H9 (cell line): ENCODE data around the gene ERC2. TPM values are rescaled to one million over a fixed set of nuclear protein-coding genes. Genes with fewer than 3 reads are reported as not detected.
A peak's percentile ranks its signal among the peaks of the same experiment; 100 is the strongest.

Experiments
- DNase-seq: peaks from one replicate; pipeline ENCODE4 v3.0.0-alpha.2; 2017
- H2AFZ ChIP-seq: one replicate; pipeline ENCODE4 v1.6.1; 2013; ENCODE audit warnings: mild to moderate bottlenecking, low read length, control low read depth, moderate library complexity
- H2AK5ac ChIP-seq: 2 replicates; pipeline ENCODE4 v1.6.1; 2013; ENCODE audit warnings: low read length, control low read depth, mixed read lengths; ENCODE audit not compliant: insufficient read length
- H2BK120ac ChIP-seq: one replicate; pipeline ENCODE4 v1.6.1; 2013; ENCODE audit warnings: low read depth, mild to moderate bottlenecking, low read length, control low read depth, inconsistent platforms; ENCODE audit not compliant: poor library complexity, severe bottlenecking
- H2BK12ac ChIP-seq: 2 replicates; pipeline ENCODE4 v1.6.1; 2013; ENCODE audit warnings: low read length, control low read depth, mixed read lengths, low read depth; ENCODE audit not compliant: insufficient read length
- H2BK15ac ChIP-seq: 2 replicates; pipeline ENCODE4 v1.6.1; 2013; ENCODE audit warnings: low read depth, low read length, control low read depth
- H2BK20ac ChIP-seq: one replicate; pipeline ENCODE4 v1.6.1; 2013; ENCODE audit warnings: low read depth, mild to moderate bottlenecking, low read length, control low read depth, inconsistent platforms; ENCODE audit not compliant: poor library complexity, severe bottlenecking
- H2BK5ac ChIP-seq: 2 replicates; pipeline ENCODE4 v1.6.1; 2013; ENCODE audit warnings: low read length, control low read depth, mixed read lengths; ENCODE audit not compliant: insufficient read length
- H3K14ac ChIP-seq: 2 replicates; pipeline ENCODE4 v1.6.1; 2013; ENCODE audit warnings: low read length, control low read depth; ENCODE audit not compliant: insufficient read depth
- H3K18ac ChIP-seq: 2 replicates; pipeline ENCODE4 v1.6.1; 2013; ENCODE audit warnings: low read depth, mild to moderate bottlenecking, mixed read lengths, low read length, control low read depth; ENCODE audit not compliant: insufficient read length
- H3K23ac ChIP-seq: 2 replicates; pipeline ENCODE4 v1.6.1; 2013; ENCODE audit warnings: low read length, control low read depth, mixed read lengths, low read depth; ENCODE audit not compliant: insufficient read length
- H3K23me2 ChIP-seq: 2 replicates; pipeline ENCODE4 v1.6.1; 2013; ENCODE audit warnings: low read depth, mild to moderate bottlenecking, mixed read lengths, low read length, control low read depth; ENCODE audit not compliant: insufficient read length, poor library complexity, severe bottlenecking
- H3K27ac ChIP-seq: 2 replicates; pipeline ENCODE4 v1.5.1; 2013; ENCODE audit warnings: low read length, control low read depth, mixed read lengths, low read depth; ENCODE audit not compliant: insufficient read length
- H3K27me3 ChIP-seq: 2 replicates; pipeline ENCODE4 v1.6.1; 2013; ENCODE audit warnings: low read length, control low read depth, inconsistent platforms; ENCODE audit not compliant: insufficient read depth
- H3K4ac ChIP-seq: 2 replicates; pipeline ENCODE4 v1.6.1; 2013; ENCODE audit warnings: low read depth, mild to moderate bottlenecking, control low read depth, inconsistent platforms, low read length, moderate library complexity
- H3K4me1 ChIP-seq: 2 replicates; pipeline ENCODE4 v1.6.1; 2013; ENCODE audit warnings: low read length, control low read depth, inconsistent platforms; ENCODE audit not compliant: insufficient read depth
- H3K4me2 ChIP-seq: 2 replicates; pipeline ENCODE4 v1.6.1; 2013; ENCODE audit warnings: low read length, control low read depth, mixed read lengths; ENCODE audit not compliant: insufficient read length, insufficient read depth
- H3K56ac ChIP-seq: 2 replicates; pipeline ENCODE4 v1.6.1; 2013; ENCODE audit warnings: low read depth, mild to moderate bottlenecking, mixed read lengths, low read length, control low read depth; ENCODE audit not compliant: insufficient read length
- H3K79me1 ChIP-seq: 2 replicates; pipeline ENCODE4 v1.6.1; 2013; ENCODE audit warnings: low read depth, mild to moderate bottlenecking, moderate library complexity, low read length, control low read depth, inconsistent platforms; ENCODE audit not compliant: insufficient read depth, poor library complexity, severe bottlenecking
- H3K79me2 ChIP-seq: 2 replicates; pipeline ENCODE4 v1.6.1; 2013; ENCODE audit warnings: low read length, control low read depth, inconsistent platforms; ENCODE audit not compliant: insufficient read depth
- H3K9ac ChIP-seq: 2 replicates; pipeline ENCODE4 v1.6.1; 2013; ENCODE audit warnings: low read length, control low read depth, mixed read lengths; ENCODE audit not compliant: insufficient read length; ENCODE audit errors: extremely low read depth
- H3K9me3 ChIP-seq: one replicate; pipeline ENCODE4 v1.6.1; 2013; ENCODE audit warnings: low read depth, low read length, inconsistent platforms; ENCODE audit not compliant: control insufficient read depth
- H3T11ph ChIP-seq: one replicate; pipeline ENCODE4 v1.6.1; 2013; ENCODE audit warnings: mild to moderate bottlenecking, low read length, control low read depth, inconsistent platforms
- H4K20me1 ChIP-seq: one replicate; pipeline ENCODE4 v1.6.1; 2013; ENCODE audit not compliant: control insufficient read depth, insufficient read length, insufficient read depth
- H4K5ac ChIP-seq: 2 replicates; pipeline ENCODE4 v1.6.1; 2013; ENCODE audit warnings: low read depth, mild to moderate bottlenecking, mixed read lengths, low read length, control low read depth; ENCODE audit not compliant: insufficient read length
- H4K8ac ChIP-seq: replicated peaks from 2 replicates; pipeline ENCODE4 v1.6.1; 2013; ENCODE audit warnings: low read length, control low read depth, mixed read lengths, low read depth; ENCODE audit not compliant: insufficient read length
- H4K91ac ChIP-seq: 2 replicates; pipeline ENCODE4 v1.6.1; 2013; ENCODE audit warnings: low read depth, mild to moderate bottlenecking, moderate library complexity, mixed read lengths, low read length, control low read depth; ENCODE audit not compliant: insufficient read length
- H3K27ac Mint-ChIP-seq, 3 experiments: 2 replicates in 2 of 3; 3 replicates in 1 of 3; pipeline ENCODE4 v1.8.0; 2020 to 2021; ENCODE audit warnings: mixed read lengths in 3 of 3, mild to moderate bottlenecking in 1 of 3, moderate library complexity in 1 of 3
- H3K27me3 Mint-ChIP-seq: 2 replicates; pipeline ENCODE4 v1.8.0; 2021; ENCODE audit warnings: low read depth, mild to moderate bottlenecking, moderate library complexity, mixed read lengths
- H3K36me3 Mint-ChIP-seq, 3 experiments: 2 replicates in 2 of 3; 3 replicates in 1 of 3; pipeline ENCODE4 v1.8.0; 2020 to 2021; ENCODE audit warnings: low read depth in 3 of 3, mixed read lengths in 3 of 3; ENCODE audit not compliant: insufficient read depth in 1 of 3
- H3K4me1 Mint-ChIP-seq, 2 experiments: 2 replicates each; pipeline ENCODE4 v1.8.0; 2020; ENCODE audit warnings: mixed read lengths in 2 of 2
- H3K4me3 Mint-ChIP-seq, 2 experiments: 2 replicates in 1 of 2; 3 replicates in 1 of 2; pipeline ENCODE4 v1.8.0; 2020 to 2021; ENCODE audit warnings: mild to moderate bottlenecking in 2 of 2, mixed read lengths in 2 of 2, moderate library complexity in 1 of 2
- H3K9me3 Mint-ChIP-seq, 2 experiments: 2 replicates in 1 of 2; 3 replicates in 1 of 2; pipeline ENCODE4 v1.8.0; 2020; ENCODE audit warnings: mild to moderate bottlenecking in 2 of 2, mixed read lengths in 2 of 2, moderate library complexity in 1 of 2
- CTCF ChIP-seq: fragments of 200-600 bp; sonication (generic); conservative IDR thresholded peaks from 3 replicates; pipeline ENCODE4 v1.8.0; 2021; ENCODE audit warnings: antibody characterized with exemption, mild to moderate bottlenecking
- WGBS: extraction: QIAGEN DNeasy Blood & Tissue Kit; methylation state at CpG from one replicate; pipeline ENCODE4 v1.1.7; 2013; ENCODE audit warnings: missing lambda C conversion rate, low lambda C conversion rate, mixed read lengths; ENCODE audit not compliant: insufficient read length; ENCODE audit errors: extremely low coverage; 5-methylcytosine and 5-hydroxymethylcytosine counted together
- total RNA-seq: library from RNA; stranded (reverse); gene quantifications from 2 replicates; pipeline ENCODE4 v1.2.1, GENCODE V29; 2021

ERC2 gene
- total RNA-seq, 1 experiment from 2014 or later = 15.4 TPM

GRCh38 chr3:55902221-55902900, 565.9 kb downstream of the ERC2 start:
- Mint-ChIP-seq H3K36me3 (no peaks in the 10 kb centered on the region), H3K27me3 (no peaks in the 10 kb centered on the region), H3K4me3 (no peak overlapping the region), H3K27ac (peak overlapping the region in 1 of 3 experiments; percentile 12; a peak in 1 of 7 replicates), H3K4me1 (peaks cover 5 to 13% of the 10 kb centered on the region in 2 experiments), H3K9me3 (no peaks in the 10 kb centered on the region)
- Histone ChIP-seq H2BK5ac (no peak overlapping the region), H2BK20ac (no peak overlapping the region), H3K27ac (no peak overlapping the region), H3K79me1 (no peaks in the 10 kb centered on the region), H4K20me1 (no peaks in the 10 kb centered on the region), H3K79me2 (no peaks in the 10 kb centered on the region), H3K14ac (no peak overlapping the region), H2BK15ac (no peak overlapping the region), H4K8ac (no peak overlapping the region), H2BK12ac (no peak overlapping the region), H3K4ac (no peak overlapping the region), H3K23ac (no peak overlapping the region), H3K9ac (no peak overlapping the region), H3K9me3 (no peaks in the 10 kb centered on the region), H3K4me2 (no peak overlapping the region), H3K18ac (no peak overlapping the region), H3K23me2 (no peaks in the 10 kb centered on the region), H2AK5ac (no peak overlapping the region), H3K56ac (no peak overlapping the region), H2AFZ (no peak overlapping the region), H2BK120ac (no peak overlapping the region), H4K91ac (no peak overlapping the region), H3T11ph (no peak overlapping the region), H4K5ac (no peak overlapping the region), H3K4me1 (no peaks in the 10 kb centered on the region), H3K27me3 (no peaks in the 10 kb centered on the region)
- no peak for DNase-seq
- no peak for TF ChIP-seq CTCF
- WGBS = no CpG with 5 or more reads among the region's 14 CpGs
